ENCODE data around the gene CFAP68.

DNA sequence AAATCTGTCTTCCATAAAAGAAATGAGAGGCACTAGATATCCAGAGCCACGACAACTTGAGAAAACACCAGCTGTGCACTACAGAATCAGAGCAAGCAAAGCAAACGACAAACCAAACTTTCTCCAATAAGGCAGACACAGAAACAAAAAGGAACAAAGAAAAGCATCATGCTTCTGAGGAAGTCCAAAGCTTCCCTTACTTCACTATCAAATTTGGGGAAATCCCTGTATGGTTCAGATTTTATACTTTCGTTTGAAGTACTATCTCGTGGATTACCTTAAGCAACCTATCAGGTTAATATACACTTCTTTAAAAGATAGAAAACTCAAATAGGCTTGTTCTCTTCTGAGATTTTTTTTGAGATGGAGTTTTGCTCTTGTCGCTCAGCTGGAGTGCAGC is 35.7 kb upstream of the CFAP68 start:
- TF ChIP-seq, protein P1, sequence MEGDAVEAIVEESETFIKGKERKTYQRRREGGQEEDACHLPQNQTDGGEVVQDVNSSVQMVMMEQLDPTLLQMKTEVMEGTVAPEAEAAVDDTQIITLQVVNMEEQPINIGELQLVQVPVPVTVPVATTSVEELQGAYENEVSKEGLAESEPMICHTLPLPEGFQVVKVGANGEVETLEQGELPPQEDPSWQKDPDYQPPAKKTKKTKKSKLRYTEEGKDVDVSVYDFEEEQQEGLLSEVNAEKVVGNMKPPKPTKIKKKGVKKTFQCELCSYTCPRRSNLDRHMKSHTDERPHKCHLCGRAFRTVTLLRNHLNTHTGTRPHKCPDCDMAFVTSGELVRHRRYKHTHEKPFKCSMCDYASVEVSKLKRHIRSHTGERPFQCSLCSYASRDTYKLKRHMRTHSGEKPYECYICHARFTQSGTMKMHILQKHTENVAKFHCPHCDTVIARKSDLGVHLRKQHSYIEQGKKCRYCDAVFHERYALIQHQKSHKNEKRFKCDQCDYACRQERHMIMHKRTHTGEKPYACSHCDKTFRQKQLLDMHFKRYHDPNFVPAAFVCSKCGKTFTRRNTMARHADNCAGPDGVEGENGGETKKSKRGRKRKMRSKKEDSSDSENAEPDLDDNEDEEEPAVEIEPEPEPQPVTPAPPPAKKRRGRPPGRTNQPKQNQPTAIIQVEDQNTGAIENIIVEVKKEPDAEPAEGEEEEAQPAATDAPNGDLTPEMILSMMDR (IDR thresholded peaks at IDR 0.05 in 2 of 3, conservative IDR thresholded peaks at IDR 0.05 in 1 of 3; ENCODE audit: control insufficient read depth in 2 of 3, extremely low read depth in 1 of 3, insufficient read depth in 1 of 3, low read depth in 3 of 3, low read length in 3 of 3) = no peak
- TF ChIP-seq RAD51 (IDR thresholded peaks at IDR 0.05) = no peak
- TF ChIP-seq EP300 (IDR thresholded peaks at IDR 0.05; ENCODE audit: borderline replicate concordance in 1 of 2, control insufficient read depth in 1 of 2, low read depth in 2 of 2, low read length in 2 of 2) = no peak
- no peak for TF ChIP-seq POLR2A (IDR thresholded peaks at IDR 0.05; ENCODE audit: low read depth, low read length)
- no peak for TF ChIP-seq JUND (IDR thresholded peaks at IDR 0.05; ENCODE audit: low read depth, low read length)
- no peak for TF ChIP-seq NFYB (IDR thresholded peaks at IDR 0.05; ENCODE audit: insufficient read depth, low read depth, low read length)
